Activated T-helper 9 cell treated with anti-CD3 and anti-CD28 coated beads, Interleukin-2, amount 50 U/mL, for 16 hours (primary cell): ENCODE measurements around the gene OXCT2.

Experiments used
- DNase-seq: peaks from one replicate; pipeline ENCODE4 v3.0.0-alpha.2; 2020; ENCODE audit warnings: low read depth

The OXCT2 gene

DNA sequence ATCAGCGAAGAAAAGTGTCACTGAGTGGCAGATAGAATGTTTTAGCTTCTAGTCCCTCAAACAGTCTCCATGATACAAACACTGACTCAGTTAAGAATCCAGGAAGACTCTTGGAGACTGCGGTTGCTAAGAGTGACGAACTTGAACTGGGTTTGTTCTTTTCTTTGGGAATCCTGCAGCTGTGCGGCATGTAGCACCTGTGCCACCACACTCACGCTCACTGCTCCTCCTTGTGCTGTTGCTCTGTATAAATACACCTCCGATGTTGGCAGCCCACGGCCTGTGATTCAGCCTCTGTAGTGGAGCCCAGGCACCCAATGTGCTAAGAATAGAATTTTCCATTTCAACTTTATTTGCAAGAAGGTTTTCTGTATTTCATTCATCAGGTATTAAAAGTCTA, 38.0 kb downstream of the OXCT2 start:
- DNase-seq: no peak

GRCh38 chr1:39732730-39733129, 38.4 kb downstream of the OXCT2 start:
- DNase-seq: no peak

DNA sequence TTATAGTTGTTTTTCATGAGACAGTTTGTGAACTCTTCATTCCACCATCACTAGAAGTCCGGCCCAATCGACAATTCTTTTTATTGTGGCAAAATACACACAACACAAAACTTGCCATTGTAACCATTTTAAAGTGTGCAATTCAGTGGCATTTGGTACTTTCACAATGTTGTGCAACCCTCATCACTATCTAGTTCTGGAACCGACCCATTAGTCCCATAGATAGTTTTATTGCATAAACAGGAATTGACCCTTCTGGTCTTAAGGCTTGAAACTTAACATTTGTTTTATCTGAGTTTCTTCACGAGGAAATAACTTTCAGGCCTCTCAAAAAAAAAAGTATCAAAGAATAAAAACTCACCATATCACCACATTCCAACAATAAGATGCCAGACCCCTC, 41.3 kb downstream of the OXCT2 start:
- DNase-seq: no peak

- DNase-seq: no peak
Measured at GRCh38 chr1:39729030-39729429, 42.1 kb downstream of the OXCT2 start.

- DNase-seq: no peak
Measured at GRCh38 chr1:39727932-39728317, 43.2 kb downstream of the OXCT2 start.

DNA sequence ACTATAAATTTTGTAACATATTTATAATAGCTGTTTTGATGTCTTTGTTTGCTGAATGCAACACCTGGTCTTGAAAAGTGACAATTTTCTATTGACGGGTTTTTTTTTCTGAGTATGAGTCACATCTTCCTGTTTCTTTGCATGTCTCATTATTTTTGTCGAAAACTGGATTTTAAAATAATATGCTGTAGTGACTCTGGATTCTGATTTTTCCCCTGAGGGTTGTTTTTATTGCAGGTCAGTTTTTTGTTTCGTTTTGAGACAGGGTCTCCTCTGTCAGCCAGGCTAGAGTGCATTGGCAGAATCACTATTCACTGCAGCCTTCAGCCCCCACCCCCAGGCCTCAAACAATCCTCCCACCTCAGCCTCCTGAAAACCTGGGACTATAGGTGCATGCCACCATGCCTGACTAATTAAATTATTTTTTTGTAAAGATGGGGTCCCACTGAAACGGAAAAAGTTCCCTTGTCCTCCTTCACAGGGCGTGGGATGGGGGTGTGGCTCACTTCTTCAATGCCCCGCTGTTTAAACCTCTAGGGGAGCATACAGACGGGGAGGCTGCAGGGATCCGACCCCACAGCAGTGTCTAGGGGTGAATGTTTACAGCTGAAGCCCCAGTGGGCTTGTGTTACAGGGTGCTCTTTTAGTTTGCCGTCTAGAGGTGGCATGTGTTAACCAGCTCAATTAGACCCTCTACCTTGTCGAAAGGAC, 43.8 kb downstream of the OXCT2 start:
- no peak for DNase-seq

- no peak for DNase-seq
Measured at GRCh38 chr1:39726600-39726999, 44.5 kb downstream of the OXCT2 start.

DNA sequence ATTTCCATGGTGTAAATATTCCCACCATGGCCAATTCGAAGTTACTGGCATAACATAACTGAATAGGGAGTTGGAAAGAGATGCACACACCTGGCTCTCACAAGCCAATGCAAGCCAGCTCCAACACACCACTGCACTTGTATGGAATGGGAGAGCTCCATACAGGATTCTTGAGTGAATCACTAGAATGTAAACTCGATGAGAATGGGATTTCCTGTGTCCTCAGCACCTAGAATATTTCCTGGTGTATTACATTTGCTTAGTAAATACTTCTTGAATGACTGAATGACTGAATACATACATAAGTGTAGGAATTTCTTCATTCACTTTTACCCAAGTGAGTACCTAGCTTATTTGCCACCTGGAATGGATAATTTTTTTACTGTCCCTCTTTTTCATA, 48.7 kb downstream of the OXCT2 start:
- DNase-seq: no peak

GRCh38 chr1:39721664-39722063, 49.5 kb downstream of the OXCT2 start:
- no peak for DNase-seq

- no peak for DNase-seq
Measured at GRCh38 chr1:39720094-39720999, 50.8 kb downstream of the OXCT2 start.
